Effector memory CD4-positive, alpha-beta T cell (primary cell): ENCODE data around the gene SAA1.
A peak's percentile ranks its signal among the peaks of the same experiment; 100 is the strongest.
"Not testable (repeated sequence)": the region's sequence is repeated elsewhere in the genome, so short reads cannot be mapped to it uniquely, and the experiment has no call there.

Experiments
- DNase-seq, 3 donors: peaks; one replicate each; pipeline ENCODE4 v3.0.0-alpha.2; 2020
- H3K27ac ChIP-seq: 2 replicates; pipeline ENCODE4 v1.7.0; 2013; ENCODE audit warnings: mild to moderate bottlenecking, low read length, moderate library complexity; ENCODE audit not compliant: insufficient read depth, poor library complexity, severe bottlenecking
- H3K27me3 ChIP-seq: replicated peaks from 2 replicates; pipeline ENCODE4 v1.7.0; 2013; ENCODE audit warnings: mild to moderate bottlenecking, low read length; ENCODE audit not compliant: insufficient read depth, control insufficient read depth, poor library complexity, severe bottlenecking
- H3K36me3 ChIP-seq: 2 replicates; pipeline ENCODE4 v1.7.0; 2013; ENCODE audit warnings: mild to moderate bottlenecking, low read length, moderate library complexity; ENCODE audit not compliant: control insufficient read depth, insufficient read depth
- H3K4me1 ChIP-seq: 2 replicates; pipeline ENCODE4 v1.7.0; 2013; ENCODE audit warnings: low read length, mild to moderate bottlenecking; ENCODE audit not compliant: control insufficient read depth, insufficient read depth, poor library complexity, severe bottlenecking
- H3K4me3 ChIP-seq: 2 replicates; pipeline ENCODE4 v1.7.0; 2013; ENCODE audit warnings: low read length, low read depth, mild to moderate bottlenecking; ENCODE audit not compliant: insufficient read depth, poor library complexity, severe bottlenecking
- H3K9me3 ChIP-seq: 2 replicates; pipeline ENCODE4 v1.7.0; 2013; ENCODE audit warnings: mild to moderate bottlenecking, low read length, moderate library complexity; ENCODE audit not compliant: control insufficient read depth

SAA1 gene

GRCh38 chr11:18236664-18237356, 29.3 kb upstream of the SAA1 start, which contains the start of gene SAA4:
SAA4 (minus strand) TSS chr11:18236802; CDS start chr11:18235926, 876 bp downstream.
- no peaks in the 10 kb centered on the region for H3K27me3 ChIP-seq
- no peak within 1 kb of the TSS for H3K4me3 ChIP-seq
- no peaks in the 10 kb centered on the region for H3K9me3 ChIP-seq
- H3K36me3 ChIP-seq: no peaks in the 10 kb centered on the region
- H3K4me1 ChIP-seq: no peaks in the 10 kb centered on the region
- no peak for DNase-seq
- H3K27ac ChIP-seq: no peak within 1 kb of the TSS

GRCh38 chr11:18239655-18240054, 26.4 kb upstream of the SAA1 start:
- H3K27ac ChIP-seq: no peak overlapping the region
- no peak for DNase-seq
- H3K4me3 ChIP-seq: no peak overlapping the region
- no peaks in the 10 kb centered on the region for H3K4me1 ChIP-seq
- no peaks in the 10 kb centered on the region for H3K9me3 ChIP-seq
- H3K36me3 ChIP-seq: no peaks in the 10 kb centered on the region
- H3K27me3 ChIP-seq: no peaks in the 10 kb centered on the region

GRCh38 chr11:18243783-18244362, 22.2 kb upstream of the SAA1 start:
- H3K27me3 ChIP-seq: no peaks in the 10 kb centered on the region
- peak; percentile 26 to 53 (median 30) for DNase-seq
- no peak overlapping the region for H3K27ac ChIP-seq
- H3K9me3 ChIP-seq: no peaks in the 10 kb centered on the region
- no peaks in the 10 kb centered on the region for H3K4me1 ChIP-seq
- H3K4me3 ChIP-seq: no peak overlapping the region
- no peaks in the 10 kb centered on the region for H3K36me3 ChIP-seq

- no peaks in the 10 kb centered on the region for H3K27me3 ChIP-seq
- H3K4me3 ChIP-seq: no peak overlapping the region
- no peaks in the 10 kb centered on the region for H3K9me3 ChIP-seq
- H3K36me3 ChIP-seq: no peaks in the 10 kb centered on the region
- DNase-seq: no peak
- H3K27ac ChIP-seq: no peak overlapping the region
- no peaks in the 10 kb centered on the region for H3K4me1 ChIP-seq
Measured at GRCh38 chr11:18245396-18245795, 20.7 kb upstream of the SAA1 start.

- peak in 1 of 3 donors; percentile 7 for DNase-seq
- not testable (repeated sequence) for H3K9me3 ChIP-seq, H3K36me3 ChIP-seq, H3K4me1 ChIP-seq, H3K27me3 ChIP-seq
- Histone ChIP-seq H3K27ac (peak overlapping the region; percentile 26), H3K4me3 (peak overlapping the region; percentile 20)
Measured at GRCh38 chr11:18246379-18247190, 19.5 kb upstream of the SAA1 start.

GRCh38 chr11:18247191-18247581, 18.9 kb upstream of the SAA1 start:
- H3K27ac ChIP-seq, H3K27me3 ChIP-seq, H3K36me3 ChIP-seq, H3K4me3 ChIP-seq, H3K4me1 ChIP-seq, H3K9me3 ChIP-seq, DNase-seq: not testable (repeated sequence)

GRCh38 chr11:18248561-18248960, 17.5 kb upstream of the SAA1 start, which contains the start of gene SAA2:
SAA2 (minus strand) TSS chr11:18248668; CDS start chr11:18248011, 657 bp downstream.
- no peaks in the 10 kb centered on the region for H3K4me1 ChIP-seq
- H3K27ac ChIP-seq: no peak within 1 kb of the TSS
- no peak within 1 kb of the TSS for H3K4me3 ChIP-seq
- H3K27me3 ChIP-seq: no peaks in the 10 kb centered on the region
- no peak for DNase-seq
- no peaks in the 10 kb centered on the region for H3K36me3 ChIP-seq
- no peaks in the 10 kb centered on the region for H3K9me3 ChIP-seq

- H3K4me1 ChIP-seq: no peaks in the 10 kb centered on the region
- no peaks in the 10 kb centered on the region for H3K9me3 ChIP-seq
- DNase-seq: no peak
- no peak overlapping the region for H3K27ac ChIP-seq
- H3K36me3 ChIP-seq: no peaks in the 10 kb centered on the region
- no peaks in the 10 kb centered on the region for H3K27me3 ChIP-seq
- no peak overlapping the region for H3K4me3 ChIP-seq
Measured at GRCh38 chr11:18253233-18253632, 12.8 kb upstream of the SAA1 start.

- Histone ChIP-seq H3K4me3 (no peak overlapping the region), H3K9me3 (no peaks in the 10 kb centered on the region), H3K4me1 (no peaks in the 10 kb centered on the region), H3K27me3 (no peaks in the 10 kb centered on the region), H3K27ac (no peak overlapping the region), H3K36me3 (no peaks in the 10 kb centered on the region)
- DNase-seq: no peak
Measured at GRCh38 chr11:18253778-18254338, 12.2 kb upstream of the SAA1 start.
